NCI-H146 treated with DMSO at 0.1 percent for 48 hours (cell line): ENCODE data around the gene ACTR3.
"Not testable (repeated sequence)": the region's sequence is repeated elsewhere in the genome, so short reads cannot be mapped to it uniquely, and the experiment has no call there.

ENCODE experiments used
- DNase-seq: peaks from one replicate; lab custom pipeline; 2025; ENCODE audit not compliant: unreplicated experiment; lab: John Stamatoyannopoulos, UW

Gene ACTR3

DNA sequence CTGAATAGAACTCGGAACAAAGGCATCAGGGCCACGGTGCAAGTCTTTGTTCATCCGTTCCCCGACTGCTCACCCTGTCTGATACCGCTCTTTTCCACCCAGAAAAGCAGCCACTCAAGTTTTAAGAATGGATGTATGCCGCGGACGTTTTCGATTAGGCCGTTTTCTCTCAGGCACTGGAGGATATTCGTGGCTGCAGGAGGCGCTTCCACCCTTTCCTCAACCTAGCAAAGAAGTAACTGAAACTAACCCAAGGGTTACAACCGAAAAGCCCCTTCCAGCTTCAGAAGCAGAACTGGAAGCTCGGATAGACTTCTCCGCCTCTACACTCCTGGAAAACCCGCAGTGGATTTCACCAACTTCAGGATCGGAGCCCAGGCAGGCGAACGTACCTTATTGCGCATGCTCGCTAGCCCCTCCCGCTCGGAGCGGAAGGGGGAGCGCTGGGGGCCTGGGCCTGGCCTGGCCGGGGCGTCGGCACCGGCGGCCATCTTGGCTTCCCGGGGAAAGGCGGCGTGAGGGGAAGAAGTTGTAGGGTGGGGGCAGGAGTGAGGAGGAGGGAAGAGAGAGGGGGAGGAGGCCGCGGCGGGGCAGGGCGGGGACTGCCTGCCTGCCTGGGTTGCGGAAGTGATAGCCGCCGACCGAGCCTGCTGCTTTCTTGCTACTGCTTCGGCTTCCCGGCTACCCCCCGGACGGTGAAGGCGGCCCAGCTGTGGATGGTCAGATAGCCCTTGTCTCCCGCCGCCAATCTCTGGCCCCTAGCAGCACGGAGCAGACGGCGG, at the start of gene ACTR3:
TSS of gene ACTR3 (plus strand) at position 619 of the 782 bp plus-strand sequence. CDS start 191 bp downstream, outside the sequence.
- peak; percentile 98 for DNase-seq

DNA sequence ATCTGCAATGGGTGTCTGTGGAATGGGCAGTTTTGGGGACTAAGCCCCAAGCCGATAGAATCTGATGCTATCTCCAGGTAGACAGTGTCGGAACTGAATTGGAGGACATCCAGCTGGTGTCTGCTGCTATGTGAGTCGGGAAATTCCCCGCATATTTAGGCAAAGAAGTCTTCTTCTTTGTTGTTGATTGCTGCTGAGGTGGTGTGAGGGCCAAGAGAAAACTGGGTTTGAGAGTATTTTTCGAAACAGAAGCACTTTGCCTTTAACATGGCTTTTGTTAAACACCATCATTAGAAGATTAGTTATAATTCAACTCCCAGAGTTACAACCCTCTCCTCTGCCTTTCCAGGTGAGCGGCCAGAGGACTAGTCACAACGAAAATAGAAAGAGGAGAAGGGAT, 49.4 kb upstream of the ACTR3 start:
- DNase-seq: no peak

DNA sequence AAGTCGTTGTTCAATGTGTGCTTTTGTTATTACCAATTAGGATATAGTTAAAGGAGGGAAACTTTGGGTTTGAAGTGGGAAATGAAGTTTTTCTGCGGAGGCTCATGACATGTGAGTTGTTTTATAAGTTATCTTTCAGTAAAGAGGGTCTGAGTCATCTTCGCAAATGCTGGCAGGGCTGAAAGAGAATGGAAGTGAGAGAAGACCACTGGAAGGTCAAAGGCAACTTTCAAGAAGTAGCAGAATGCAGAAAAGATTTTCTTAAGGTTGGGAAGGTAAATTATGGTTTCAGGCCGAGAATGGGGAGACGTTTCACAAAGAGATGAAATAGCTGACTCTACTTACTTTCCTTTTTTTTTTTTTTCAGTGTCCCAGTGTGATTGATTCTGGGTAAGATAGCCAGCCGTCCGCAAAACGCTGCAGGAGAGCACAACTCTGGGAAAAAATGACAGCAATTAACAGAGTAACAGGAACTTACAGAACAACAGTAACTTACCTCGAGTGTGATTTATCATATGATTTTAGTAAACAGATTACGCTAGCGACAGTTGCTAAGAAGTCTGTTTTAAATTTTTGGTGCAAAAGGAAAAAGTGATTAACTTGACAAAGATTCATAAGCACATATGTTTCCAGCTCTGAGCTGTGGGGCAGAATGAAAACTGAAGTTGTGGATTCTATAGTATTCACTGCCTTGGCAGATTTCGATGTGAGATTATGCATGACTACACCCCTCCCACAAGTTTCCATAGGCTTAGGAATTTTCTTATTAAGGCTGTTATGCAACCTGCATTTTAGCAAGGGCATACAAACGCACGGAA, 46.8 kb upstream of the ACTR3 start:
- no peak for DNase-seq

DNA sequence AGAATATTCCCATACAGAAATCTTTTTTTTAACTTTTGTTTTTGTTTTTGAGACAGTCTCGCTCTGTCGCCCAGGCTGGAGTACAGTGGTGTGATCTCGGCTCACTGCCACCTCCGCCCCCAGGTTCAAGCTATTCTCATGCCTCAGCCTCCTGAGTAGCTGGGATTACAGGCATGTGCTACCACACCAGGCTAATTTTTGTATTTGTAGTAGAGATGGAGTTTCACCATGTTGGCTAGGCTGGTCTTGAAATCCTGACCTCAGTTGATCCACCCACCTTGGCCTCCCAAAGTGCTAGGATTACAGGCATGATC, 46.2 kb upstream of the ACTR3 start:
- not testable (repeated sequence) for DNase-seq

DNA sequence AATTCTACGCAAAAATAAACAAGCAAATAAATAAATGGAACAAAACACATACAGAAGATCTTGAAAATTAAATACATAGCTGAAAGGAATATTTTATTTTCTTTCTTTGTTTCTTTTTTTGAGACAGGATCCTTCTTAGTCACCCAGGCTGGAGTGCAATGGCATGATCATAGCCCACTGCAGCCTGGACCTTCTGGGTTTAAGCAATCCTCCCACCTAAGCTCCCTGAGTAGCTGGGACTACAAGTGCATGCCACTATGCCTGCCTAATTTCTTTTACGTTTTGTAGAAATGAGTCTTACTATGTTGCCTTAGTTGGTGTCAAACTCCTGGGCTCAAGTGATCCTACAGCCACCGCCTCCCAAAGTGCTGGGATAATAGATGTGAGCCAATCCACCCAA, 44.6 kb upstream of the ACTR3 start:
- no peak for DNase-seq

DNA sequence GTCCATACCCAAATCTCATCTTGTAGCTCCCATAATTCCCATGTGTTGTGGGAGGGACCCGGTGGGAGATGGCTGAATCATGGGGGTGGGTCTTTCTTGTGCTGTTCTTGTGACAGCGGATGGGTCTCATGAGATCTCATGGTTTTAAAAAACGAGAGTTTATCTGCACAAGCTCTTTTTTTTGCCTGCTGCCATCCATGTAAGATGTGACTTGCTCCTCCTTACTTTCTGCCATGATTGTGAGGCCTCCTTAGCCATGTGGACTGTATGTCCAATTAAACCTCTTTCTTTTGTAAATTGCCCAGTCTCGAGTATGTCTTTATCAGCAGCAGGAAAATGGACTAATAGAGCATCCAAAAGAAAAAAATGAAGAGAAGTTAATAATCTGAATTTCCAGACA, 44.1 kb upstream of the ACTR3 start:
- DNase-seq: not testable (repeated sequence)

DNA sequence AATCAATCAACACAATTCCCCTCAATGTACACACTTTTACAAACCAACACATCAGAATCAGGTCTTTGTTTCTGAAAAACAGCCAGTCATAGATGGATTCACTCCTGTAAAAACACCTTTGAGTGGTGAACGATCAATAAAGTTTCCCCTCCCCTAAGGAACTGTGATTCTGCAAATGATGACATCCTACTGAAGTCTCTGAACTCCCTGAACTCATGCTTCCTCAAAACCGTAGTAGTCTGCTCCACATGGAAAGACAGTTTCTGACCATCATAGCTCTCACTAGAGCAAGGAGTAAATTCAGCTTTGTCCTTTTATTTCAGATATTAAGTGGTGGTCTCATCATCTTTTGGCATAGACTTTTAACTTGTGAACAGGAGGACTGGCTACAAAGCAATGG, 43.5 kb upstream of the ACTR3 start:
- DNase-seq: no peak

DNA sequence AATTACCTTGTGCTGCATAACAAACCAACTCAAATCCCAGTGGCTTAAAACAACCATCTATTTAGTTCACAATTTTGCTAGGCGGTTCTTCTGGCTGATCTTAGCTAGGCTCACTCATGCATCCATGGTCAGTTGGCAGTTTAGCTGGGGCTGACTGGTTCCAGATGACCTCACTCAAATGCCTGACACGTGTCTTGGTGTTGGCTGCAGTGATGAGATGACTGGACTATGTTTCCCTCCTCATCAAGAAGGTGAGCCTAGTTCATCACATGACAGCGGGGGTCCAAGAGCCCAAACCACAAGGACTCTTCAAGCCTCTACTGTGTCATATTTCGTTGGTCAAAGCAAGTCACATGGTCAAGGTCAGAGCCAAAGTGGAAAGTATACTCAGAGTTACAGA, 42.7 kb upstream of the ACTR3 start:
- no peak for DNase-seq

DNA sequence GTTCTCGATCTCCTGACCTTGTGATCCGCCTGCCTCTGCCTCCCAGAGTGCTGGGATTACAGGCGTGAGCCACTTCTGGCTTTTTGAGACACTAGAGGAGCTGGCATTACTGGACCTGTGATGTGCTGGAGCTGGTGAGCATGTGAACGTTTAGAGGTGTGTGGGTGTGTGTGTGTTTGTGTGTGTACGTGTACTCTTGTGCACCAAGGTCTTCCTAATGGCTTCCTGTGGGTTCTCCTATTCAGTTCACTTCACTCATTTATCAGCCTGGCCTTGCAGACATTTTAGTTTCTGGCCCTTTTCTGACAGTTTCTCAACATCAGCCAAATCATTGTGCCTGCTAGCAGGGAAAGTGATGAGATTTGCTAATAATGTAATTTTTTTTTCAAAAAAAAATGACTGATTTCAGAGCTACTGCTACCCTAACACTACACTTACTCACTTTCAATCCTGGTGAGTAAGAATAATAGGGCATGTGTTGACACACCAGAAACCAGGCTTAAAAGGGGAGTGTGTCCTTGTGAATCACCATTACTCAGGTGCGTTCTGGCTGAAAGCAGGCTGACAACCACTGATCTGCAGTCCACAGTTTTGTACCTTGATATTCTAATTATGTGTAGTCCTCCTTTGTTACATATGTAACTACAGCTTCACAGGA, 41.0 kb upstream of the ACTR3 start:
- no peak for DNase-seq

DNA sequence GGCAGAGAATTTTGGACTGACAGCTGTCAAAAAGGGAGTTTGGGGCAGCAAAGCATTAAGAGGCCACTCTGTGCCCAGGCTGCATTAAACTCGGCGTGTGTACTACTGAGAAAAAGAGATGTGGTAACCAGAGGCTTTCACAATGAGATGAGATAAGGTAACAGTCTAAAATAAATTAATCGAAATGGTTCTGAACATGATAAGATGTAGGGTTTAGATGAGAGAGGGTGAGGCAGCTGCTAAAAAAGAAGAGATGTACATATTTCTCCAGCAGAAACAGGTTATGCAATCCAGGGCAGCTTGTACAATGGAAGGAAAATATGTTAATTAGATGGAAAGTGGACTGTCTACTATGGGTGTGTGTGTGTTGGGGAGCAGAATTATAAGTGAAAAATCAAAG, 39.2 kb upstream of the ACTR3 start:
- no peak for DNase-seq

DNA sequence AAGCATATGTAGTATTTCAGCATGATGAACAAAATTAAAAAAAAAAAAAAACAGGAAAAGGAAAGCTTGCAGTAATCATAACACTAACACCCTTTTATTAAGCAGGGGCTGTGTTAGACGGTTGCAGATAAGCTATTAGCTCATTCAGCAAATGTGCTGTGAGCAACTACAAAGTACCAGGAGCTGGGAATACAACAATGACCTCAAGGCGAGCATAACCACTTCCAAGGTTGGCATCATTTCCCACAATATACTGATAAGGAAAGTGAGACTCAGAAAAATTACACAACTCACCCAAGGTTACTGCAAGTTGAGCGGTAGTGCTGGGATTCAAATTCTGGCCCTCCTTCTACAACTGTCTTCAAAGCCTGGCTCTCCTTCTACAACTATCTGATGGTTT, 38.2 kb upstream of the ACTR3 start:
- DNase-seq: no peak

DNA sequence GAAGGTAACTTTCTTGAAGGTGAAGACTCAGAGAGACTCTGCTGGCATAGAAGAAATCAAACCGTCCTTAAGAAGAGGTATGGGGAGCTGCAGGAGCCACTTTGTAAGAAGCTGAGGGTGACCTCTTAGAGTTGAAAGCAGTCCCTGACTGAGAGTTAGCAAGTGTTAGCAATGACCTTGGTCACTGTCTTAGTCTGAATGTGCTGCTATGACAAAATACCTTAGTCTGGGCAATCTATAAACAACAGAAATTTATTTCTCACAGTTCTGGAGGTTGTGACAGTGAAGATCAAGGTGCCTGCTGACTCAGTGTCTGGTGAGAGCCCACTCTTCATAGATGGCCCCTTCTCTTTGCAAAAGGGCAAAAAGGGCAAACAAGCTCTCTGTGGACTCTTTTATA, 35.7 kb upstream of the ACTR3 start:
- no peak for DNase-seq

DNA sequence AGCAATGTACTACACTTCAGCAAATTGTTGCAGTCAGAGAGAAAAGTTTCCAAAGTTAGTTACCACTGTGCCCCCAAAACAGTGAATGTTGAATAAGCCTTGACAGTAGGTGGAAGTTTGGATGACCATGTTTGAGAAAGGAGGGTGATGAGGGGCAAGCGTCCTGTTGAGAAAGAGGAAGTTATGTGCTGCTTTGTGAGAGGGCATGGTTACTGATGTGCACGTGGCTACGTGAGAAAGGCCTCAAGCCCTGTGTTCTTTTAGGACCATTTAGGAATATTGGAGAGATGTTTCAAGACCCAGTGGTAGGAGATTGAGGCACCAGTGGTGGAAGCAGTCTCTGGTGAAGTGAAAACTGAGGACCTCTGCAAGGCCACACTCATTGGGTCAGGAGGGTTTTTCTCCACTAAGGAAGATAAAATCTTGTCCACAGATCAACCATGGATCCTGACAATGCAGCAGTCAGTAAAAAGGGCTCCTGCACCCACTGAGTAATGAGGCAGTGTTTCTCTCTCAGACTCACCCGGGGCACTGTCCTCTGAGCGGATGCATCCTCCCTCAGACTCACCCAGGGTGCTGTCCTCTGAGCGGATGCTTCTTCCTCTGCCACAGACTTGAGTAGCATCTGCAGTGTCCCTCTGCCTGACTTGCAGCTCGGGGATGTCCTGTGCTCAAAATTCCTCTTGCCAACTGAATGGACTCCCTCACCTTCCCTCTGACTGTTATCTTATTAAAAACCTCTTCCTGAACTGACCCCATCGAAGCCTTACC, 34.7 kb upstream of the ACTR3 start:
- DNase-seq: no peak

DNA sequence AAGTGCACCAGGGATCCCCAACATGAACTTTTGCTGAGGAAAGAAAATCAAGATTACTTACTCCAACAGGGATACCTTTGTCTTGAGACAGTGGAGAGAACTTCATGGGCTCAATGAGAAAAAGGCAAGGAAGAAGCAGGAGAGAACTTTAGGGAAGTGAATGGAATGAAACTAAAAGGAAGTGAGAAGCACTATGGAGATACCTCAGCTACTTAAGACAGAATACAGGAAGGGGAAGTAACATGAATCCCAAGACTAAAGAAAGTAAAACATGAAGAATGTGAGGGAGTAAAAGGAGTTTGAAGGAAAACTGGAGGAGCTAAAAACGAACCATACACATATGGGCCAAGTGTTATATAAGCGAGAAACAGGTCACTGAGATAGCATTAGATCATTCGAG, 32.4 kb upstream of the ACTR3 start:
- no peak for DNase-seq

DNA sequence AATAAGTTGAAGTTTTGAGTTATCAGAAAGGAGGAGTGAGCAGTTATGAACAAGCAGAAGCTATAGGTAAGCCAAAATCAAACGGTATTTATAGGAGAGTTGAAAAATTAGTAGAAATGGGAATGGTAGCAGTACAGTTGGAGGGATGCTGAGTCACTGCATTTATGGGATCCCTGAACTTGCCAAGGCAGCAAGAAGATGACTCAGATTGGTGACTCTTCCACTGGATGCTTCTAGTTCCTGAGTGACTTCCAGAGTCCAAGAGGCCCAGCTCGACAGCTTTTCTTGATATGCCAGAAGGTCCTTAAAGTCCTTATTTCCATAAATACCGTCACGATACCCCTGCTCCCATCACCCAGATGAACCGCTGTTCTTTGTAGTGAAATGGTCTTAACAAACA, 31.1 kb upstream of the ACTR3 start:
- no peak for DNase-seq

DNA sequence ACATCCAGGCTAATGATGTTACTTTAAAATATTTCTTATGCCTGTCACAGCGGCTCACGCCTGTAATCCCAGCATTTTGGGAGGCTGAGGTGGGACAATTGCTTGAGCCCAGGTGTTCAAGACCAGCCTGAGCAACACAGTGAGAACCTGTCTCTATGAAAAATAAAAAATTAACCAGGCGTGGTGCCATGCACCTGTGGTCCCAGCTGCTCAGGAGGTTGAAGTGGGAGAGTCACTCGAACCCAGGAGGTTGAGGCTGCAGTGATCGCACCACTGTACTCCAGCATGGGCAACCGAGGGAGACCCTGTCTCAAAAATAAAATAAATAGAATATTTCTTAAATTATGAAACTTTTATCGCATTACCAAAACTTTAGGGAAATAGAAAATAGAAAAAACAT, 28.1 kb upstream of the ACTR3 start:
- DNase-seq: no peak

DNA sequence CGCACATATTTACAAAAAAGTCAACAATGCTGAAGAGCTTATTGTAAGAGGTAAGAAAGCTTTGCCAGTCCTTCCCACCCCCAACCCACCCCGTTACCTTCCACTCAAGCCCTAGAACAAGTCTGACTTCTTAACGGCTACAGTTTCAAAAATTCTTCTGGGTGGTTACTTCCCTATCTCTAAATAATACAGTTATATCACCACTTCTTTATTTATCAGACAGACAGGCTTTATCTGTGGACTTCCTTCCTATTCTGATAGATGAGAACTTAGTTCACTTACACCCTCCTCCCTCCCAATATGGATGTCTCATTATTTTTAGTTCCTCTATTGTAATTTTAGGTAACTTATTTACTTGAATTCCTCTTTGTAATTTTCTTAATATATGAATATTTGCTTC, 26.7 kb upstream of the ACTR3 start:
- DNase-seq: no peak

DNA sequence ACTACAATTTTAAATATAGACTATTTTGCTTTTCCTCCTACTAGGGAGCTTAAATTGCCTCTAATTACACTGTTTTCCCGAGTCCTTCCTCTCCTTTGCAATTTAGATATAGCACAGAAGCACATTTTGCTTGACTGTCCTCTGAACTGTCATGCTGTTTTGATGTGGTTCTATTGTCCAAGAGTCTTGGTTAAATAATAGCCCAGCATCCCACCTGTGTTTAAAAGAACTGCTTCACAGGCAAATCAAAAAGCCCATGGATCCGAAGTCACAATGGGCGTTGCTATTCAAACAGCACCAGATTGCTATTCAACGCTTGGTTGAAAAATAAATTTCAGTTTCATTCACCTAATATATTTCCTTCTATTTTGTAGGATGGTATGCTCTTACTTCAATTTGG, 22.3 kb upstream of the ACTR3 start:
- DNase-seq: peak; percentile 75

DNA sequence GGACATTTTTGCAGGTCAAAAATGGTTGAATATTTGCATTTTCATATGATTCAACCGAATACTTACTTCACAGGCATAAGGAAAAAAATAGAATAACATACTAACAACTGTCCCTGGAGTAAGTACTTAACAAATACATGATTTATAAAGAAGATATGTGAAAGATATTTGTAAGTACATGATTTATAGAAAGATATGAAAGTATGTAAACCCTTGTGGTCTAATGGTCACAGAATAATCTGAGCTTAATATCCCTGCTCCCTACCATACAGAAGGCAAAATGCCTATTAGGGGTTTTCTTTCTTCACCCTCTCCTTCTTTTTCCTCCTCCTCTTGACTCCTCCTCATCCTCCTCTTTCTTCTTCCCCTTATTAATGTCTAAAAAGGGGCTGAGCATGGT, 20.6 kb upstream of the ACTR3 start:
- DNase-seq: no peak

DNA sequence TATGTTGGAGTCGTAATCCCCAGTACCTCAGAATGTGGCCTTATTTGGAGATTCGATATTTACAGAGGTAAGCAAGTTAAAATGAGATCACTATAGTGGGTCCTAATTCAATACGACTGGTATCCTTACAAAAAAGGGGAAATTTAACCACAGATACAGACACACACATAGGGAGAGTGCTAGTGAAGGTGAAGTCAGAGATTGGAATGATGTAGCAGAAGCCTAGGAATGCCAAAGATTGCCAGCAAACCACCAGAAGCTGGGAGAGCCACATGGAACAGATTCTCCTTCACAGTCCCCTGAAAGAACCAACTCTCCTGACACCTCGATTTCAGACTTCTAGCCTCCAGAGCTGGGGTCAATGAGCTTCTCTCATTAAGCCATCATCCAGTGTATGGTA, 17.7 kb upstream of the ACTR3 start:
- DNase-seq: no peak

DNA sequence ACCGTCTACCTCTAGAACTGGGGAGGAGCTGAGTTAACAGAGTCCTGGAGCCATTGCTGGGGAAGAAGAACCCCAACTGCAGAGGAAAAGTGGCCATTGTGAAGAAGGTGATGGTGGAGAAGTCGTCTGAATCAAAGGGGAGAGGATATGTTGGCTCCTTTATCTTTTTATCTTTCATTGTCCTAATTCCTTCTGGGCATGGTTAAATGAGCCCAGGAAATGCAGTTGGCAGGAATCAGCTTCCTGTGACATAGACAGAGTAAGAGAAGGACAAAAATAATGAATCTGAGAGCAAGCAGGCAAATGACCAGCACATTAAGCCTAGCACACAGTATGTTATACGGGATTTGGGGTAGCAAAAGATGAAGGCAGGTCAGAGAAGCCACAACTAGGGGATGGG, 16.0 kb upstream of the ACTR3 start:
- DNase-seq: no peak
